ENCODE data around the gene METRNL.

The METRNL gene

GRCh38 chr17:83081684-83082201 is 2.3 kb downstream of the METRNL start:
- DNase-seq = no peak

- no peak for DNase-seq
Measured at GRCh38 chr17:83082424-83082823, 3.0 kb downstream of the METRNL start.

- no peak for DNase-seq
Measured at GRCh38 chr17:83082909-83083367, 3.5 kb downstream of the METRNL start.

- no peak for DNase-seq
Measured at GRCh38 chr17:83083368-83084201, 4.2 kb downstream of the METRNL start.

- DNase-seq = no peak
Measured at GRCh38 chr17:83084214-83084613, 4.8 kb downstream of the METRNL start.

- DNase-seq = no peak
Measured at GRCh38 chr17:83084621-83085056, 5.2 kb downstream of the METRNL start.

GRCh38 chr17:83085103-83085502 is 5.7 kb downstream of the METRNL start:
- DNase-seq = no peak

GRCh38 chr17:83085526-83086198 is 6.3 kb downstream of the METRNL start:
- DNase-seq = no peak

- no peak for DNase-seq
Measured at GRCh38 chr17:83086199-83086880, 6.9 kb downstream of the METRNL start.

GRCh38 chr17:83086907-83087787 is 7.7 kb downstream of the METRNL start:
- DNase-seq = no peak

GRCh38 chr17:83087788-83088360 is 8.5 kb downstream of the METRNL start:
- DNase-seq = no peak

GRCh38 chr17:83088451-83088850 is 9.0 kb downstream of the METRNL start:
- no peak for DNase-seq

- no peak for DNase-seq
Measured at GRCh38 chr17:83088909-83089308, 9.5 kb downstream of the METRNL start.

- DNase-seq = no peak
Measured at GRCh38 chr17:83089328-83090132, 10.1 kb downstream of the METRNL start.

GRCh38 chr17:83090444-83091256 is 11.2 kb downstream of the METRNL start:
- no peak for DNase-seq

GRCh38 chr17:83091257-83092141 is 12.1 kb downstream of the METRNL start:
- no peak for DNase-seq

GRCh38 chr17:83092186-83092585 is 12.8 kb downstream of the METRNL start:
- no peak for DNase-seq

- no peak for DNase-seq
Measured at GRCh38 chr17:83092931-83093330, 13.5 kb downstream of the METRNL start.

GRCh38 chr17:83093506-83093905 is 14.1 kb downstream of the METRNL start:
- DNase-seq = no peak
